Neural progenitor cell (in vitro differentiated cells): ENCODE measurements around the gene SLC6A9. TPM values are rescaled to one million over a fixed set of nuclear protein-coding genes. Genes with fewer than 3 reads are reported as not detected.

ENCODE experiments used
- DNase-seq: peaks from one replicate; pipeline ENCODE4 v3.0.0-alpha.2; 2016; ENCODE audit warnings: low spot score
- H2AFZ ChIP-seq: fragments of 200-600 bp; sonication (generic); replicated peaks from 2 replicates; pipeline ENCODE4 v1.6.1; 2016; ENCODE audit warnings: antibody characterized with exemption
- H3F3A ChIP-seq: fragments of 200-600 bp; sonication (generic); 2 replicates; pipeline ENCODE4 v1.6.1; 2016; ENCODE audit warnings: antibody characterized with exemption, low read depth
- H3K27ac ChIP-seq: fragments of 200-600 bp; sonication (generic); 2 replicates; pipeline ENCODE4 v1.5.1; 2016; ENCODE audit warnings: mild to moderate bottlenecking
- H3K27me3 ChIP-seq: fragments of 200-600 bp; sonication (generic); 2 replicates; pipeline ENCODE4 v1.6.1; 2016; ENCODE audit warnings: mild to moderate bottlenecking, moderate library complexity
- H3K36me3 ChIP-seq: fragments of 200-600 bp; sonication (generic); 2 replicates; pipeline ENCODE4 v1.5.1; 2016
- H3K4me1 ChIP-seq: fragments of 200-600 bp; sonication (generic); 2 replicates; pipeline ENCODE4 v1.6.1; 2016; ENCODE audit warnings: mixed run types
- H3K4me2 ChIP-seq: fragments of 200-600 bp; sonication (generic); 2 replicates; pipeline ENCODE4 v1.6.1; 2016
- H3K4me3 ChIP-seq: fragments of 200-600 bp; sonication (generic); 2 replicates; pipeline ENCODE4 v1.5.1; 2016
- H3K79me2 ChIP-seq: fragments of 200-600 bp; sonication (generic); 2 replicates; pipeline ENCODE4 v1.6.1; 2016; ENCODE audit warnings: low read depth
- H3K9ac ChIP-seq: fragments of 200-600 bp; sonication (generic); 2 replicates; pipeline ENCODE4 v1.6.1; 2016
- H3K9me3 ChIP-seq: fragments of 200-600 bp; sonication (generic); 2 replicates; pipeline ENCODE4 v1.5.1; 2016; ENCODE audit warnings: low read depth
- H4K20me1 ChIP-seq: fragments of 200-600 bp; sonication (generic); 2 replicates; pipeline ENCODE4 v1.6.1; 2016; ENCODE audit warnings: low read depth
- H3K27ac Mint-ChIP-seq: 3 replicates; pipeline ENCODE4 v1.8.0; 2021; ENCODE audit warnings: mixed read lengths
- H3K27me3 Mint-ChIP-seq: 2 replicates; pipeline ENCODE4 v1.8.0; 2022; ENCODE audit warnings: low read depth, mild to moderate bottlenecking, inconsistent platforms, moderate library complexity, mixed read lengths; ENCODE audit not compliant: insufficient read depth
- H3K36me3 Mint-ChIP-seq: 3 replicates; pipeline ENCODE4 v1.8.0; 2021; ENCODE audit warnings: mixed read lengths
- H3K4me1 Mint-ChIP-seq: 3 replicates; pipeline ENCODE4 v1.8.0; 2021; ENCODE audit warnings: mixed read lengths
- H3K4me3 Mint-ChIP-seq: 3 replicates; pipeline ENCODE4 v1.8.0; 2021; ENCODE audit warnings: mild to moderate bottlenecking, moderate library complexity, mixed read lengths
- H3K9me3 Mint-ChIP-seq: 3 replicates; pipeline ENCODE4 v1.8.0; 2020; ENCODE audit warnings: mixed read lengths
- CTCF ChIP-seq: fragments of 200-600 bp; sonication (generic); IDR thresholded peaks from 2 replicates; pipeline ENCODE4 v1.5.1; 2017; ENCODE audit warnings: antibody characterized with exemption, mild to moderate bottlenecking
- EZH2 ChIP-seq: fragments of 200-600 bp; sonication (generic); IDR thresholded peaks from 2 replicates; pipeline ENCODE4 v1.6.1; 2017; ENCODE audit warnings: antibody characterized with exemption, mild to moderate bottlenecking, moderate library complexity
- EZH2phosphoT487 ChIP-seq: fragments of 200-600 bp; sonication (generic); IDR thresholded peaks from 2 replicates; pipeline ENCODE4 v1.6.1; 2017; ENCODE audit warnings: antibody characterized with exemption
- total RNA-seq: library from RNA; depleted of rRNA; stranded (reverse); fragments of >200 nt; gene quantifications from 2 replicates; pipeline ENCODE4 v1.2.3, GENCODE V29; 2015; ENCODE audit warnings: low replicate concordance

SLC6A9 gene
- total RNA-seq, 1 donor from 2014 or later, result 1.4 TPM

GRCh38 chr1:43986712-43987111 lies 44.5 kb downstream of the SLC6A9 start:
- Histone ChIP-seq H3K4me3 (no peak overlapping the region), H3K4me2 (no peak overlapping the region), H4K20me1 (peaks cover 6% of the 10 kb centered on the region), H3K9ac (no peak overlapping the region), H3K4me1 (no peaks in the 10 kb centered on the region), H3K27me3 (no peaks in the 10 kb centered on the region), H3F3A (peaks cover 13% of the 10 kb centered on the region), H2AFZ (no peak overlapping the region), H3K9me3 (no peaks in the 10 kb centered on the region), H3K79me2 (no peaks in the 10 kb centered on the region), H3K27ac (no peak overlapping the region), H3K36me3 (no peaks in the 10 kb centered on the region)
- TF ChIP-seq EZH2phosphoT487 (no peak), CTCF (no peak), EZH2 (no peak)
- no peak for DNase-seq
- Mint-ChIP-seq H3K4me1 (peaks cover 8% of the 10 kb centered on the region), H3K36me3 (peaks cover 27% of the 10 kb centered on the region), H3K4me3 (no peak overlapping the region), H3K27me3 (no peaks in the 10 kb centered on the region), H3K9me3 (no peaks in the 10 kb centered on the region), H3K27ac (no peak overlapping the region)

- H3K27me3 Mint-ChIP-seq, result no peaks in the 10 kb centered on the region
- H3K9ac ChIP-seq, result no peak overlapping the region
- H3K4me1 Mint-ChIP-seq, result peaks cover 8% of the 10 kb centered on the region
- H3K27ac Mint-ChIP-seq, result no peak overlapping the region
- no peak overlapping the region for H3K27ac ChIP-seq
- H2AFZ ChIP-seq, result no peak overlapping the region
- H3K36me3 Mint-ChIP-seq, result peaks cover 27% of the 10 kb centered on the region
- H3K4me3 ChIP-seq, result no peak overlapping the region
- H4K20me1 ChIP-seq, result peaks cover 6% of the 10 kb centered on the region
- no peaks in the 10 kb centered on the region for H3K79me2 ChIP-seq
- H3K4me3 Mint-ChIP-seq, result no peak overlapping the region
- no peaks in the 10 kb centered on the region for H3K27me3 ChIP-seq
- no peaks in the 10 kb centered on the region for H3K4me1 ChIP-seq
- peaks cover 7% of the 10 kb centered on the region for H3F3A ChIP-seq
- no peaks in the 10 kb centered on the region for H3K36me3 ChIP-seq
- TF ChIP-seq EZH2, result no peak
- TF ChIP-seq CTCF, result no peak
- TF ChIP-seq EZH2phosphoT487, result no peak
- no peak overlapping the region for H3K4me2 ChIP-seq
- no peaks in the 10 kb centered on the region for H3K9me3 ChIP-seq
- DNase-seq, result no peak
- H3K9me3 Mint-ChIP-seq, result no peaks in the 10 kb centered on the region
Observed at GRCh38 chr1:43985984-43986595, 45.2 kb downstream of the SLC6A9 start.

- peaks cover 17% of the 10 kb centered on the region for H3K4me1 Mint-ChIP-seq
- peaks cover 9% of the 10 kb centered on the region for H4K20me1 ChIP-seq
- DNase-seq, result no peak
- no peaks in the 10 kb centered on the region for H3K27me3 ChIP-seq
- H3K4me3 Mint-ChIP-seq, result no peak overlapping the region
- peaks cover 5% of the 10 kb centered on the region for H3K4me1 ChIP-seq
- peaks cover 10% of the 10 kb centered on the region for H3F3A ChIP-seq
- H3K27ac ChIP-seq, result no peak overlapping the region
- H3K36me3 Mint-ChIP-seq, result peaks cover 31% of the 10 kb centered on the region
- no peak overlapping the region for H2AFZ ChIP-seq
- H3K9ac ChIP-seq, result no peak overlapping the region
- peaks cover 9% of the 10 kb centered on the region for H3K79me2 ChIP-seq
- no peak overlapping the region for H3K4me2 ChIP-seq
- TF ChIP-seq EZH2phosphoT487 (no peak), EZH2 (no peak), CTCF (no peak)
- no peak overlapping the region for H3K27ac Mint-ChIP-seq
- H3K27me3 Mint-ChIP-seq, result no peaks in the 10 kb centered on the region
- no peaks in the 10 kb centered on the region for H3K9me3 ChIP-seq
- no peak overlapping the region for H3K4me3 ChIP-seq
- H3K9me3 Mint-ChIP-seq, result no peaks in the 10 kb centered on the region
- H3K36me3 ChIP-seq, result no peaks in the 10 kb centered on the region
Observed at GRCh38 chr1:43984855-43985254, 46.4 kb downstream of the SLC6A9 start.
